SK-N-SH (cell line): Measurements from ENCODE around the gene AGTR1. TPM values are rescaled to one million over a fixed set of nuclear protein-coding genes. Genes with fewer than 3 reads are reported as not detected.

Experiments
- CTCF ChIA-PET: fragments of 300-600, 350-600 bp; formaldehyde crosslinking; extraction: SDS; loops from one replicate; lab custom pipeline; 2021; lab: Yijun Ruan, JAX
- POLR2A ChIA-PET: fragments of 350-600 bp; sonication (Branson Sonifier 250); formaldehyde crosslinking; extraction: SDS; loops from one replicate; lab custom pipeline; 2020; ENCODE audit warnings: antibody characterized with exemption, inconsistent platforms; lab: Yijun Ruan, JAX
- DNase-seq: peaks from one replicate; pipeline ENCODE4 v3.0.0; 2012
- H2AFZ ChIP-seq: fragments of 200-600 bp; sonication (generic); 2 replicates; pipeline ENCODE4 v1.8.1; 2016; ENCODE audit warnings: antibody characterized with exemption, mild to moderate bottlenecking, low read depth
- H3F3A ChIP-seq: fragments of 200-600 bp; sonication (generic); replicated peaks from 2 replicates; pipeline ENCODE3; 2016; ENCODE audit warnings: antibody characterized with exemption, mild to moderate bottlenecking; ENCODE audit not compliant: insufficient read depth
- H3K27ac ChIP-seq, 2 experiments: fragments of 200-500 bp in 1 of 2; fragments of 200-600 bp in 1 of 2; sonication (Bioruptor generic) in 1 of 2; sonication (generic), shearing (Covaris generic) in 1 of 2; 2 replicates each; pipeline versions ENCODE4 v1.5.1 to v1.6.1; 2014 to 2016; ENCODE audit warnings: low read depth in 2 of 2, inconsistent platforms in 1 of 2, low read length in 1 of 2, mild to moderate bottlenecking in 1 of 2, mixed read lengths in 1 of 2
- H3K27me3 ChIP-seq: fragments of 200-600 bp; sonication (generic), shearing (Covaris generic); 2 replicates; pipeline ENCODE4 v1.6.1; 2016; ENCODE audit warnings: mixed run types; ENCODE audit not compliant: insufficient read depth
- H3K36me3 ChIP-seq, 2 experiments: fragments of 200-500 bp in 1 of 2; fragments of 200-600 bp in 1 of 2; sonication (Bioruptor generic) in 1 of 2; sonication (generic) in 1 of 2; replicated peaks in 1 of 2; 2 replicates each; pipeline versions ENCODE3 to v1.5.1; 2014 to 2016; ENCODE audit warnings: low read length in 1 of 2, mild to moderate bottlenecking in 1 of 2; ENCODE audit not compliant: insufficient read depth in 2 of 2, control insufficient read depth in 1 of 2
- H3K4me1 ChIP-seq, 2 experiments: fragments of 200-500 bp in 1 of 2; fragments of 200-600 bp in 1 of 2; sonication (Bioruptor generic) in 1 of 2; sonication (generic), shearing (Covaris generic) in 1 of 2; 2 replicates each; pipeline versions ENCODE4 v1.5.1 to v1.6.1; 2014 to 2016; ENCODE audit warnings: low read depth in 1 of 2, low read length in 1 of 2, mixed run types in 1 of 2; ENCODE audit not compliant: insufficient read depth in 2 of 2, control insufficient read depth in 1 of 2
- H3K4me2 ChIP-seq: fragments of 200-600 bp; sonication (generic), shearing (Covaris generic); 2 replicates; pipeline ENCODE4 v1.6.1; 2017; ENCODE audit warnings: mixed run types
- H3K4me3 ChIP-seq, 2 experiments: fragments of 200-500 bp in 1 of 2; fragments of 200-600 bp in 1 of 2; sonication (Bioruptor generic) in 1 of 2; sonication (generic), shearing (Covaris generic) in 1 of 2; 2 replicates each; pipeline versions ENCODE4 v1.5.1 to v1.8.1; 2014 to 2016; ENCODE audit warnings: low read depth in 2 of 2, inconsistent platforms in 1 of 2, low read length in 1 of 2, mild to moderate bottlenecking in 1 of 2, mixed read lengths in 1 of 2, moderate library complexity in 1 of 2
- H3K79me2 ChIP-seq: fragments of 200-600 bp; sonication (generic); 2 replicates; pipeline ENCODE4 v1.8.1; 2017; ENCODE audit warnings: mild to moderate bottlenecking; ENCODE audit not compliant: insufficient read depth
- H3K9ac ChIP-seq: fragments of 200-600 bp; sonication (generic); 2 replicates; pipeline ENCODE4 v1.6.1; 2017; ENCODE audit warnings: mixed run types
- H3K9me2 ChIP-seq: fragments of 200-600 bp; sonication (generic); 2 replicates; pipeline ENCODE4 v1.6.1; 2017; ENCODE audit warnings: mixed run types
- H3K9me3 ChIP-seq: fragments of 200-600 bp; sonication (generic); 2 replicates; pipeline ENCODE4 v1.6.1; 2017; ENCODE audit warnings: mixed run types, mild to moderate bottlenecking, moderate library complexity
- H4K20me1 ChIP-seq: fragments of 200-600 bp; sonication (generic); 2 replicates; pipeline ENCODE4 v1.6.1; 2017; ENCODE audit warnings: mild to moderate bottlenecking, mixed run types; ENCODE audit not compliant: insufficient read depth
- CHD2 ChIP-seq: fragments of 150-350 bp; IDR thresholded peaks from 2 replicates; pipeline ENCODE4 v1.6.1; 2018; ENCODE audit warnings: low read length; ENCODE audit not compliant: partially characterized antibody
- CTCF ChIP-seq: fragments of 200-600 bp; sonication (generic); IDR thresholded peaks from 2 replicates; pipeline ENCODE4 v1.6.1; 2017; ENCODE audit warnings: antibody characterized with exemption, mild to moderate bottlenecking, moderate library complexity
- ELF1 ChIP-seq: IDR thresholded peaks from 2 replicates; pipeline ENCODE4 v1.4.0; 2012
- FOSL2 ChIP-seq: IDR thresholded peaks from 2 replicates; pipeline ENCODE4 v1.4.0; 2012; ENCODE audit warnings: low read depth, mild to moderate bottlenecking, moderate library complexity, borderline replicate concordance
- FOXJ3 ChIP-seq: sonication (generic); formaldehyde crosslinking; IDR thresholded peaks from 2 replicates; pipeline ENCODE4 v1.5.1; 2020; ENCODE audit warnings: mild to moderate bottlenecking, missing genetic modification reagents
- FOXM1 ChIP-seq: IDR thresholded peaks from 2 replicates; pipeline ENCODE4 v1.4.0; 2012; ENCODE audit warnings: low read depth, mild to moderate bottlenecking
- GABPA ChIP-seq: IDR thresholded peaks from 2 replicates; pipeline ENCODE4 v1.4.0; 2012; ENCODE audit warnings: low read depth, mild to moderate bottlenecking
- GATA2 ChIP-seq: sonication (generic); formaldehyde crosslinking; IDR thresholded peaks from 2 replicates; pipeline ENCODE4 v1.5.0; 2020; ENCODE audit warnings: mild to moderate bottlenecking, missing genetic modification reagents
- IRF3 ChIP-seq: fragments of 150-350 bp; IDR thresholded peaks from 2 replicates; pipeline ENCODE4 v1.6.1; 2016; ENCODE audit warnings: mild to moderate bottlenecking, low read depth, low read length
- NFIC ChIP-seq: IDR thresholded peaks from 2 replicates; pipeline ENCODE4 v1.4.0; 2012; ENCODE audit warnings: borderline replicate concordance
- NRF1 ChIP-seq: IDR thresholded peaks from 2 replicates; pipeline ENCODE4 v1.6.1; 2012; ENCODE audit warnings: low read depth, mild to moderate bottlenecking, low read length
- RCOR1 ChIP-seq: fragments of 150-350 bp; IDR thresholded peaks from 2 replicates; pipeline ENCODE4 v1.6.1; 2017; ENCODE audit warnings: antibody characterized with exemption, low read length
- SIN3A ChIP-seq: IDR thresholded peaks from 2 replicates; pipeline ENCODE4 v1.6.1; 2012; ENCODE audit warnings: low read depth, mild to moderate bottlenecking, low read length, moderate library complexity, borderline replicate concordance
- SMC3 ChIP-seq: IDR thresholded peaks from 2 replicates; pipeline ENCODE4 v1.6.1; 2012; ENCODE audit warnings: low read depth, low read length, improper control_type of control experiment
- USF1 ChIP-seq: IDR thresholded peaks from 2 replicates; pipeline ENCODE4 v1.4.0; 2012; ENCODE audit warnings: low read depth, borderline replicate concordance
- WGBS: methylation state at CpG from one replicate; pipeline ENCODE4 v1.1.6; 2017; ENCODE audit warnings: low lambda C conversion rate; 5-methylcytosine and 5-hydroxymethylcytosine counted together
- polyA plus RNA-seq, 3 experiments: library from polyadenylated mRNA; depleted of rRNA; stranded (reverse); fragments of >200 nt; gene quantifications; 2 replicates each; pipeline ENCODE4 v1.2.3, GENCODE V29; 2012
- TF ChIP-seq, protein P1 (sequence below): IDR thresholded peaks from 2 replicates; pipeline ENCODE4; 2012
- TF ChIP-seq, protein P2 (sequence below): fragments of 150-350 bp; IDR thresholded peaks from 2 replicates; pipeline ENCODE4 v1.6.1; 2017; ENCODE audit warnings: antibody characterized with exemption, low read length, low read depth, borderline replicate concordance

Gene AGTR1
- polyA plus RNA-seq, 1 of the 3 experiments (the other 2 are of a cell fraction): 0.15 TPM

- no peaks in the 10 kb centered on the region for H3K27me3 ChIP-seq
- CTCF ChIA-PET: no interaction called here
- TF ChIP-seq, protein P1, sequence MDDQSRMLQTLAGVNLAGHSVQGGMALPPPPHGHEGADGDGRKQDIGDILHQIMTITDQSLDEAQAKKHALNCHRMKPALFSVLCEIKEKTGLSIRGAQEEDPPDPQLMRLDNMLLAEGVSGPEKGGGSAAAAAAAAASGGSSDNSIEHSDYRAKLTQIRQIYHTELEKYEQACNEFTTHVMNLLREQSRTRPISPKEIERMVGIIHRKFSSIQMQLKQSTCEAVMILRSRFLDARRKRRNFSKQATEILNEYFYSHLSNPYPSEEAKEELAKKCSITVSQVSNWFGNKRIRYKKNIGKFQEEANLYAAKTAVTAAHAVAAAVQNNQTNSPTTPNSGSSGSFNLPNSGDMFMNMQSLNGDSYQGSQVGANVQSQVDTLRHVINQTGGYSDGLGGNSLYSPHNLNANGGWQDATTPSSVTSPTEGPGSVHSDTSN: no peak
- no peak for TF ChIP-seq FOSL2
- WGBS: 90% methylated on average over 6 of the region's 6 CpGs
- H2AFZ ChIP-seq: no peak overlapping the region
- H3K4me2 ChIP-seq: no peak overlapping the region
- H4K20me1 ChIP-seq: no peaks in the 10 kb centered on the region
- H3K4me3 ChIP-seq: no peak overlapping the region
- DNase-seq: no peak
- H3F3A ChIP-seq: peaks cover 19% of the 10 kb centered on the region
- no peaks in the 10 kb centered on the region for H3K36me3 ChIP-seq
- H3K9ac ChIP-seq: no peak overlapping the region
- no peaks in the 10 kb centered on the region for H3K79me2 ChIP-seq
- POLR2A ChIA-PET: no interaction called here
- no peaks in the 10 kb centered on the region for H3K9me3 ChIP-seq
- H3K4me1 ChIP-seq: peaks cover 0 to 5% of the 10 kb centered on the region in 2 experiments; a peak in 2 of 4 replicates
- H3K27ac ChIP-seq: no peak overlapping the region
- H3K9me2 ChIP-seq: no peaks in the 10 kb centered on the region
These were observed 46.2 kb upstream of the AGTR1 start for GRCh38 chr3:148651549-148651948.

DNA sequence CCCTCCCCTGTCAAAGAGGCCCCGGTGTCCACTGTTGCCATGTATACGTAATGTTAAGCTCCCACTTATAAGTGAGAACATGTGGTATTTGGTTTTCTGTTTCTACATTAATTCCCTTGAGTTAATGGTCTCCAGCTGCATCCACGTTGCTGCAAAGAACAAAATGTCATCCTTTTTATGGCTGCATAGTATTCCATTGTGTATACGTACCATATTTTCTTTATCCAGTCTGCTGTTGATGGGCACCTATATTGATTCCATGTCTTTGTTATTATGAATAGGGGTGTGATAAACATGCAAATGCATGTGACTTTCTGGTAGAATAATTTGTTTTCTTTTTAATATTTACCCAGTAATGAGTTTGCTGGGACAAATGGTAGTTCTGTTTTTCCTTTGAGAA is 43.3 kb upstream of the AGTR1 start:
- Histone ChIP-seq H3K36me3 (no peaks in the 10 kb centered on the region), H3K4me3 (no peak overlapping the region)
- WGBS: 79% methylated on average over 4 of the region's 4 CpGs

More for the DNA sequence above, 43.3 kb upstream of the AGTR1 start:
- Histone ChIP-seq H3K27me3 (no peaks in the 10 kb centered on the region), H3F3A (peaks cover 4% of the 10 kb centered on the region), H3K9ac (no peak overlapping the region), H3K9me2 (no peaks in the 10 kb centered on the region), H3K4me1 (peaks cover 0 to 3% of the 10 kb centered on the region in 2 experiments; a peak in 2 of 4 replicates), H3K79me2 (no peaks in the 10 kb centered on the region), H2AFZ (no peak overlapping the region), H3K9me3 (no peaks in the 10 kb centered on the region), H3K4me2 (no peak overlapping the region), H4K20me1 (no peaks in the 10 kb centered on the region), H3K27ac (no peak overlapping the region)
- POLR2A ChIA-PET: no interaction called here
- CTCF ChIA-PET: no interaction called here
- TF ChIP-seq FOXM1 (no peak), ELF1 (no peak), GATA2 (no peak), FOXJ3 (CRISPR knock-in tag) (no peak), SMC3 (no peak), NFIC (no peak), USF1 (no peak), RCOR1 (no peak), CHD2 (no peak), CTCF (no peak), NRF1 (no peak), GABPA (no peak), SIN3A (no peak), IRF3 (no peak)
- TF ChIP-seq, protein P2, sequence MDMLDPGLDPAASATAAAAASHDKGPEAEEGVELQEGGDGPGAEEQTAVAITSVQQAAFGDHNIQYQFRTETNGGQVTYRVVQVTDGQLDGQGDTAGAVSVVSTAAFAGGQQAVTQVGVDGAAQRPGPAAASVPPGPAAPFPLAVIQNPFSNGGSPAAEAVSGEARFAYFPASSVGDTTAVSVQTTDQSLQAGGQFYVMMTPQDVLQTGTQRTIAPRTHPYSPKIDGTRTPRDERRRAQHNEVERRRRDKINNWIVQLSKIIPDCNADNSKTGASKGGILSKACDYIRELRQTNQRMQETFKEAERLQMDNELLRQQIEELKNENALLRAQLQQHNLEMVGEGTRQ: no peak
- TF ChIP-seq, protein P1: no peak
- DNase-seq: no peak
